ENCODE data around the gene TXNDC11.

Gene TXNDC11

GRCh38 chr16:11729787-11730186 is 12.9 kb downstream of the TXNDC11 start:
- no peaks in the 10 kb centered on the region for H3K9me3 Mint-ChIP-seq
- no peak overlapping the region for H3K4me3 Mint-ChIP-seq
- DNase-seq (ENCODE audit: low spot score in 2 of 2) (no peak), ATAC-seq (replicated peaks; ENCODE audit: extremely low read depth, poor library complexity, severe bottlenecking) (no peak)
- H3K27me3 Mint-ChIP-seq: no peaks in the 10 kb centered on the region
- H3K36me3 Mint-ChIP-seq (ENCODE audit: insufficient read depth): peaks cover 72% of the 10 kb centered on the region
- peak overlapping the region; percentile 26 for H3K27ac Mint-ChIP-seq (ENCODE audit: low read depth)
- peaks cover 33% of the 10 kb centered on the region for H3K4me1 Mint-ChIP-seq

- DNase-seq (ENCODE audit: low spot score in 2 of 2): no peak
- H3K27me3 Mint-ChIP-seq: no peaks in the 10 kb centered on the region
- H3K4me3 Mint-ChIP-seq: no peak overlapping the region
- peaks cover 74% of the 10 kb centered on the region for H3K36me3 Mint-ChIP-seq (ENCODE audit: insufficient read depth)
- H3K9me3 Mint-ChIP-seq: no peaks in the 10 kb centered on the region
- peaks cover 35% of the 10 kb centered on the region for H3K4me1 Mint-ChIP-seq
- peak; percentile 19 for ATAC-seq (replicated peaks; ENCODE audit: extremely low read depth, poor library complexity, severe bottlenecking)
- peak overlapping the region; percentile 16 for H3K27ac Mint-ChIP-seq (ENCODE audit: low read depth)
Observed at GRCh38 chr16:11727796-11728543, 14.7 kb downstream of the TXNDC11 start.

- Mint-ChIP-seq H3K36me3 (ENCODE audit: insufficient read depth) (peaks cover 71% of the 10 kb centered on the region), H3K9me3 (no peaks in the 10 kb centered on the region)
- DNase-seq (ENCODE audit: low spot score in 2 of 2): no peak
Observed at GRCh38 chr16:11726008-11726407, 16.6 kb downstream of the TXNDC11 start.

GRCh38 chr16:11725457-11725856 is 17.2 kb downstream of the TXNDC11 start:
- Mint-ChIP-seq H3K27me3 (no peaks in the 10 kb centered on the region), H3K27ac (ENCODE audit: low read depth) (no peak overlapping the region), H3K9me3 (no peaks in the 10 kb centered on the region), H3K4me1 (peaks cover 27% of the 10 kb centered on the region), H3K4me3 (no peak overlapping the region), H3K36me3 (ENCODE audit: insufficient read depth) (peaks cover 74% of the 10 kb centered on the region)
- no peak for DNase-seq (ENCODE audit: low spot score in 2 of 2)
- no peak for ATAC-seq (replicated peaks; ENCODE audit: extremely low read depth, poor library complexity, severe bottlenecking)

More at GRCh38 chr16:11726008-11726407, 16.6 kb downstream of the TXNDC11 start:
- Mint-ChIP-seq H3K4me1 (peaks cover 29% of the 10 kb centered on the region), H3K27ac (ENCODE audit: low read depth) (no peak overlapping the region), H3K27me3 (no peaks in the 10 kb centered on the region), H3K4me3 (no peak overlapping the region)
- ATAC-seq (replicated peaks; ENCODE audit: extremely low read depth, poor library complexity, severe bottlenecking): no peak

GRCh38 chr16:11722468-11722808 is 20.2 kb downstream of the TXNDC11 start:
- Mint-ChIP-seq H3K27me3 (no peaks in the 10 kb centered on the region), H3K4me3 (no peak overlapping the region), H3K9me3 (no peaks in the 10 kb centered on the region), H3K36me3 (ENCODE audit: insufficient read depth) (peaks cover 68% of the 10 kb centered on the region), H3K27ac (ENCODE audit: low read depth) (peak overlapping the region; percentile 32), H3K4me1 (peaks cover 13% of the 10 kb centered on the region)
- DNase-seq (ENCODE audit: low spot score in 2 of 2): no peak
- ATAC-seq (replicated peaks; ENCODE audit: extremely low read depth, poor library complexity, severe bottlenecking): no peak

- H3K9me3 Mint-ChIP-seq: no peaks in the 10 kb centered on the region
- peaks cover 14% of the 10 kb centered on the region for H3K4me1 Mint-ChIP-seq
- ATAC-seq (replicated peaks; ENCODE audit: extremely low read depth, poor library complexity, severe bottlenecking) (no peak), DNase-seq (ENCODE audit: low spot score in 2 of 2) (no peak)
- no peaks in the 10 kb centered on the region for H3K27me3 Mint-ChIP-seq
- peak overlapping the region; percentile 32 for H3K27ac Mint-ChIP-seq (ENCODE audit: low read depth)
- no peak overlapping the region for H3K4me3 Mint-ChIP-seq
- H3K36me3 Mint-ChIP-seq (ENCODE audit: insufficient read depth): peaks cover 67% of the 10 kb centered on the region
Observed at GRCh38 chr16:11721781-11722467, 20.7 kb downstream of the TXNDC11 start.

GRCh38 chr16:11719762-11720161 is 22.9 kb downstream of the TXNDC11 start:
- no peaks in the 10 kb centered on the region for H3K9me3 Mint-ChIP-seq
- H3K27me3 Mint-ChIP-seq: no peaks in the 10 kb centered on the region
- ATAC-seq (replicated peaks; ENCODE audit: extremely low read depth, poor library complexity, severe bottlenecking) (no peak), DNase-seq (ENCODE audit: low spot score in 2 of 2) (no peak)
- no peak overlapping the region for H3K4me3 Mint-ChIP-seq
- peaks cover 19% of the 10 kb centered on the region for H3K4me1 Mint-ChIP-seq
- peaks cover 61% of the 10 kb centered on the region for H3K36me3 Mint-ChIP-seq (ENCODE audit: insufficient read depth)
- H3K27ac Mint-ChIP-seq (ENCODE audit: low read depth): no peak overlapping the region

- H3K9me3 Mint-ChIP-seq: no peaks in the 10 kb centered on the region
- ATAC-seq (replicated peaks; ENCODE audit: extremely low read depth, poor library complexity, severe bottlenecking): no peak
- peaks cover 23% of the 10 kb centered on the region for H3K4me1 Mint-ChIP-seq
- H3K27me3 Mint-ChIP-seq: no peaks in the 10 kb centered on the region
- H3K4me3 Mint-ChIP-seq: no peak overlapping the region
- no peak for DNase-seq (ENCODE audit: low spot score in 2 of 2)
- H3K36me3 Mint-ChIP-seq (ENCODE audit: insufficient read depth): peaks cover 58% of the 10 kb centered on the region
- no peak overlapping the region for H3K27ac Mint-ChIP-seq (ENCODE audit: low read depth)
Observed at GRCh38 chr16:11719171-11719570, 23.5 kb downstream of the TXNDC11 start.

GRCh38 chr16:11717811-11718210 is 24.8 kb downstream of the TXNDC11 start:
- no peak for DNase-seq (ENCODE audit: low spot score in 2 of 2)
- peak overlapping the region; percentile 20 for H3K27ac Mint-ChIP-seq (ENCODE audit: low read depth)
- H3K9me3 Mint-ChIP-seq: no peaks in the 10 kb centered on the region
- peaks cover 51% of the 10 kb centered on the region for H3K36me3 Mint-ChIP-seq (ENCODE audit: insufficient read depth)
- peaks cover 17% of the 10 kb centered on the region for H3K4me1 Mint-ChIP-seq
- no peak overlapping the region for H3K4me3 Mint-ChIP-seq
- no peak for ATAC-seq (replicated peaks; ENCODE audit: extremely low read depth, poor library complexity, severe bottlenecking)
- H3K27me3 Mint-ChIP-seq: no peaks in the 10 kb centered on the region

GRCh38 chr16:11716336-11716735 is 26.3 kb downstream of the TXNDC11 start:
- Mint-ChIP-seq H3K27me3 (no peaks in the 10 kb centered on the region), H3K36me3 (ENCODE audit: insufficient read depth) (peaks cover 45% of the 10 kb centered on the region), H3K4me1 (peaks cover 22% of the 10 kb centered on the region), H3K27ac (ENCODE audit: low read depth) (no peak overlapping the region), H3K9me3 (no peaks in the 10 kb centered on the region), H3K4me3 (no peak overlapping the region)
- no peak for ATAC-seq (replicated peaks; ENCODE audit: extremely low read depth, poor library complexity, severe bottlenecking)
- DNase-seq (ENCODE audit: low spot score in 2 of 2): no peak

GRCh38 chr16:11715246-11715947 is 27.3 kb downstream of the TXNDC11 start:
- Mint-ChIP-seq H3K4me1 (peaks cover 22% of the 10 kb centered on the region), H3K36me3 (ENCODE audit: insufficient read depth) (peaks cover 38% of the 10 kb centered on the region), H3K9me3 (no peaks in the 10 kb centered on the region), H3K4me3 (no peak overlapping the region), H3K27me3 (no peaks in the 10 kb centered on the region), H3K27ac (ENCODE audit: low read depth) (no peak overlapping the region)
- no peak for ATAC-seq (replicated peaks; ENCODE audit: extremely low read depth, poor library complexity, severe bottlenecking)
- no peak for DNase-seq (ENCODE audit: low spot score in 2 of 2)

GRCh38 chr16:11712122-11712521 is 30.5 kb downstream of the TXNDC11 start:
- DNase-seq (ENCODE audit: low spot score in 2 of 2) (no peak), ATAC-seq (replicated peaks; ENCODE audit: extremely low read depth, poor library complexity, severe bottlenecking) (no peak)
- Mint-ChIP-seq H3K36me3 (ENCODE audit: insufficient read depth) (peaks cover 36% of the 10 kb centered on the region), H3K4me3 (no peak overlapping the region), H3K4me1 (peaks cover 16% of the 10 kb centered on the region), H3K9me3 (no peaks in the 10 kb centered on the region), H3K27ac (ENCODE audit: low read depth) (no peak overlapping the region), H3K27me3 (no peaks in the 10 kb centered on the region)

GRCh38 chr16:11711662-11712061 is 31.0 kb downstream of the TXNDC11 start:
- Mint-ChIP-seq H3K27ac (ENCODE audit: low read depth) (no peak overlapping the region), H3K36me3 (ENCODE audit: insufficient read depth) (peaks cover 34% of the 10 kb centered on the region), H3K4me1 (peaks cover 13% of the 10 kb centered on the region), H3K27me3 (no peaks in the 10 kb centered on the region), H3K9me3 (no peaks in the 10 kb centered on the region), H3K4me3 (no peak overlapping the region)
- no peak for ATAC-seq (replicated peaks; ENCODE audit: extremely low read depth, poor library complexity, severe bottlenecking)
- no peak for DNase-seq (ENCODE audit: low spot score in 2 of 2)

Measured in central memory CD8-positive, alpha-beta T cell (primary cell).